Activated naive CD4-positive, alpha-beta T cell treated with anti-CD3 and anti-CD28 coated beads, Interleukin-2, amount 50 U/mL, for 16 hours (primary cell): ENCODE data around the gene TNPO1.

Source experiments
- DNase-seq: peaks from one replicate; pipeline ENCODE4 v3.0.0-alpha.2; 2020

The TNPO1 gene

DNA sequence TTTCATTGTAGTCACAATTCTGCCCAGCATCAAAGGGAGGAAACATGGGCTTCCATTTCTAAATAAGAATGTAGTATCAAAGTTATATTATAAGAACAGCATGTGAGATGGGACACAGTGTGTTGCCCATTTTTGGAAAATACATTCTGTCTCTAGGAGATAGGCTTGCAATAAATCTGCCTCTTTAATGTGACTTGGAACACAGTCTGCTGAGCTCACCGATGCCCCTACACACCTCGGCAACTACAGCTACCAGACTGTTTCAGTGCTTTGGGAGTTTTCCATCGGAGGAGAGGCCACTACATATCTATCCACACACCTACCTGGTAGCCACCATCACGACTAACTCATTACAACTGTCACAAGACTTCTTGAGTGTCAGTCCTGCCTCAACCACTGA, 120.4 kb downstream of the TNPO1 start:
- DNase-seq: no peak

DNA sequence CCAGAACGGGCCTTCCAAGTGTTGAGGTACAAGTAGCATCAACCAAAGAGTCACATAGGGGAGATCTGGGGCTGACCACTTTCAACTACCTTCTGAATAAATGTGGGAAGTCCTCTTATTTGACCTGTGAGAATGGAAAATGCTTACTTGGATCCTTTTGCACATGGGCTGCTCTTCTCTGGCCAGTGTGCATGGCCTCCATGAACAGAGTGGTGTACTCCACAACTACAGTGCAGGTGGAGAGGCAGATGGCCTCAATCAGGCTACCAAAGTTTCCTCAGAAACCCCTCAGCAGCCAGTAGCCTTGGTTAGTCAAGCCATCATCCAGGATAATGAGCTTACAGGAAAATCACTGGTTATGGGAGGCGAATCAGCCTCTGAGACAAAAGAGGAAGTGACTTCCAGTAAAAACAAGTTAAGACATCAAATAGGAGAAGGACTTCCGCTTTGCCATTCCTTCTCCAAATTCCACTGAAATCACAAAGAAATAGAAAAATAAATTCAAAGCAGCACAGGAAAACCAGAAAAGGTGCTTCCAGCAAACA, 121.1 kb downstream of the TNPO1 start:
- no peak for DNase-seq

DNA sequence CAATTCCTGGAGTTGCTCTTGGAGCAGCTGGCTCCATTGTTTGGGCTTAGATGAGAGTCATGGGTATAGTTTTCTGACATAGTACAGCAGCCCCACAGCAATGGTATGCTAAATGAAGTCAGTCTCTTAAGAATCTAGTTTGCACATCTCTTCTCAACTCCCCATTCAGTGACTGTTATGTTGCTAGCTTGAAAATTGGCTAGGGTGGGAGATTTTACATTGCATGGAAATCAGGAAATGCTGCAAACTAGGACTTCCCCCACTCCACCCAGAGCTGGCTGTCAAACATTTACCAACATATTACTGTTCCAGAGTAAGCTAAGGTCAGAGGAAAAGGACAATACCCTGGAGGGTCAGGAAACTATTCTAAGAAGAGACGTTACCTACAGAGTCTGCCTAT, 121.7 kb downstream of the TNPO1 start:
- no peak for DNase-seq

DNA sequence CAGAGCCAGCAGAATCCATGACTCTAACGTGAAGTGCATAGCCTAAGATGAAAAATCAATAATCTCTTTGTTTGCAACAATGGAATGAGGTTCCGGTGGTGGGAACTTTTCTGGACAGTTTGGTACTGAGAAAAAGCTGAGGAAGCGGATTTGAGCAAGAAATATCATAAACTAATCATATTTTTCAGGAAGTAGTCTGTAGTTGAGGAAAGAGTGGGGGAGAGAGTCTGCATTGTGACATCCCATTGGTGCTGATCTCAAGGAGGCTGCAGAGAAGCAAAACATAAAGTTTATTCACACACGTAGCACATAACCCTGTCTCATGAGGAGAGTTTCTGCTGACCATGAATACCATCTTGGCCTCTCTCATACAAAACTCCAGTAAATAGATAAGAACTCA, 123.6 kb downstream of the TNPO1 start:
- no peak for DNase-seq

DNA sequence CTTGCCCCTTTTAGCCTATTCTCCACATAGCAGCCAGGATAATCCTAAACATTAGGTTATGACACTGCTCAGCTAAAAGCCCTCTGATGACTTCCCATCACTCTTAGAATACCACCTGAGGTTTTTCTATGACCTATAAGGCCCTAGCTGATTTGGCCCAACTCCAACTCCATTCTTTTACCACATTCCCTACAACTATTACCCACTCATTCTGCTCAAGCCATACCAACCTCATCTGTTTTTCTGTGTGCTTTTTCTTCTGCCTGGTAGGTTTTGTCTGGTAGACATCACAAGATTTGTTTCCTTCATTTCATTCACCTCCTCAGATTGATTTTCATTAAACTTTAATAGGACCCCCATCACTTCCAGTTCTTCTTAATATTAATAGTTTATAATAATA, 126.8 kb downstream of the TNPO1 start:
- DNase-seq: no peak

DNA sequence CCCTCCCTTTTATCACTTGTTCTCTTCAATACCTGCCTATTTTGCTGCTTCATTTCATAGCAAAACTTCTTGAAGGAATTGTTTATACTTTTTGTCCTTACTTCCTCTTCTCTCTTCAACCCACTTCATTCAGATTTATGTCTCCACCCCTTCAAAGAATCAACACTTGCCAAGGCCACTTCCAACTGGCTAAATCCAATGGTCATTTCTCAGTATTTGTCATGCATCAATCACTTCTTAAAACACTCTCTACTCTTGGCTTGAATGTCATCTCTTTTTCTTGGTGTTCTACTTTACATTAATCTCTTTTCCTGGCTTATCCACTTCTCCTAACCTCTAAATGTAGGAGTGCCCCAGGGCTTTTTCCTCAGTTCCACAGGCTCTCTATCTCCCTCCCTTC, 131.0 kb downstream of the TNPO1 start:
- DNase-seq: no peak

DNA sequence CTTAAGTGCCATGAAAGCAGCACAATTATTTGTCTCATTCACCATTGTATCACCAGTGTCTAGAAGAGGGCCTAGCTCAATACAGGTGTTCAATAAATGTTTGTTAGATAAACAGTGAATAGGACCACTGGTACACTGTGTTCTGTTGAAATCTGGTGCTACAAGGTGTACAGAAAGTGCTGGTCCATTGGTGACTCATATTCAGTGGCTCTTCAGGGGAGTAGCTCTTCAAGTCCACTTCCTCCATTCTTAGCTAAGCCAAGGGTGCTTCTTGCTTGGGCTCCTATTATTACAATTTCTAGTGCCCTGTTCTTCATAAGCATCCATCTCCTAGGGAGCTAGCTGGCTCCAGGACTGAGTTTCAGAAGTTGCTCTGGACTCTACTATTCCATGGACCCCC, 133.0 kb downstream of the TNPO1 start:
- DNase-seq: no peak

DNA sequence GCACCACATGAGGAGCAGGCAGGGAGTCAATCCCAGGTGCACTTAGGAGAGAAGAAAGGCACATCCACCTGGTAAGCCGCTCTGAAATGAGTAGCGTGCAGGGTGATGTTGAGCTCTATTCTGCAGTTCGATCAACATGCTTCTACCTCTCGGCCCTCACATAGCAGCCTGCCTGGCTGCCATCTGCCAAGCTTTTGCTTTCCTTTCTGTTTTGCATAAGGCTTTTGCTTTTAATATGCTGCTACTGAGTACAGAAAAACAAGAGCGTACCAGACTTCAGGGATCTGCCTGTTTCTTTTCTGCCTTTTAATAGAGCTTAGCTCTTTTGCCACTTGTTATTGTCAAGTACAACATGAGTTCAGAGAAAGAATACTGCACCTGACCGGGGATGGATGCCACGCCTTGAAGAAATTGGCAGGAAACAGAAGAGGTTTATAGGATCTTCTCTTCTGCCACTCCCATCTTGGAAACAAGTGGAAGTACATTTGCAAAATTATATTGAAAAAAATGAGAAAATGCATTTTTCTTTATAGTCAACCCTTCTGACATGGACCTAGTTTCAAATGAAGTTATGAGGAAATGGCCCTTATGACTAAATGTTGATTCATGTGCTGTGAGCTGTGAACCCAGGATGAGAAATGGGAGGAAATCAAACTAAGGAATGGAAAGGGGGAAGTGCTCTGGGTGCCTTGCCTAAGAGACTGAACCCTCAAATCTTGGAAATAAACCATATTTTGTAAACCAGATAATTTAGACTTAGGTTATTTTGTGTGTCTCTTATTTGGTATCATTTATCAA, 135.4 kb downstream of the TNPO1 start:
- no peak for DNase-seq

DNA sequence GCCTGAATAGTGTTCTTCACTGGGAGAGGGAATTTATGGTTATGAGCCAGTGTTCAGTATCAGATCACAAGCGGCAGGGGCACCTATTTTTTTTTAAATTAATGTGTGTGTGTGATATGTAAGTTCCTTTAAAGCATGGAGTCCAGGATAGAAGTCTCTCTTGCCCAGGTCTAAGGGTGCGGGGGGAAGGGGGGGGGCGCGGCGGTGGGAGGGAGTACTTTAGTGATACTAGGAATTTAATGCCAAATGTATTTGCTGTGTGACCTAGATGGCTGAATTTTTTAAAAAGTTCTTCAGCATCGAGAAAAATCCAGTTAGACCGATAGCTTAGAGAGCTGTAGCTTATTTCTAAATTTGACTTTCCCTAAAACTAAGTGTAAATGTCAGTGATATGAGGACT, 137.9 kb downstream of the TNPO1 start:
- DNase-seq: no peak

DNA sequence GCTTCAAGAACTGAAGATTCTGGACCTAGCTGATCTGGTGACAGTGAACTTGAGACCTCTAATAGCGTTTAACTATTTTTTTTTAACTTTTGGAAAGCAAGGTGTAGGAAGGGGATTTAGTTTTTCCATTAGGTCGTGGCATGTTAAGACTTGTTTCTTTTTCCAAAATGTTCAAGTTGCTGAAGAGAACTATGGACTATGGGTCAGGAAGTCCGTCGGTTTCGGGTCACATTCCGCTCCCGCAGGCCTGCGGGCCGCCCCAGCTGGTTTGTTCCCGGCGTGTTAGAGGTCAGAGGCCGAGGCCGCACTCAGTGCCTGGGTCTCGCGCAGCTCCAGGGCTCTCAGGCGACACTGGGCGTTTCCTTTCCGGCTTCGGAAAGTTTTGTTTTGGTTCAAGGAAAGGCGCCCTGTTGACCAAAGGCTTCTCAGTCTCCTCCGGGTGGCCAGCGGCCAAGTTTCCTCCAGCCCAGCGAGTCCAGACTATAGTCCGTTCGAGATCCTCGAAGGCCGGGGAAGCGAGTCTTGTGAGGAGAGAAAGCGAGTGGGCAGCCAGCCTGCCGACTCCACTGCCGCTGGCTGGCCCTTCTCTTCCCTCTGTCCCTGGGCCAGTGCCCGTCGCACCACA, 138.8 kb downstream of the TNPO1 start:
- DNase-seq: no peak

DNA sequence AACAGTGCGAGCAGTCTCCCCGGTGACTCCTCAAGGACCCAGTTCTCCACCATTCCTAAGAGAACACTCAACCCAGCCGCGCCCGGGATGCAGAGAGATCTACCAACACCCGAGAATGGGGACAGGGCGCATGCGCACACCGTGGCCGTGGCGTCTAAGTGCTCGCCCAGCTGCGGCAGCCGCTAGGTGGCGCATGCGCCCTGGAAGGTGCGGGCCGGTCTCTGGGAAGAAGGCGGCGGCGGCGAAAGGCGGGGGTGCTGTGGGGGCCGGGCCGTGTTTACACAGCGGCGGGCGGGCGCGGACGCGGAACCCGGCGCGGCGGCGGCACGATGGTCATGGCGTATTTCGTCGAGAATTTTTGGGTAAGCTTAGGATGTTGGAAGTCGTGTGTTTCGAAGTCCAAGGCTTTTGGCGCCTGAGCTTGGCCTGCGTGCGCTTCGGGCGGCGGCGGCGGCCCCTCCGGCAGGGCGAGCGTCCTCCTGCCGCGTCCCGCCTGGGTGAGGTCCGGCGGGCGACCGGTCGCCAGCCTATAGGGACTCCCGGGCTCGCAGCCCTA, 139.4 kb downstream of the TNPO1 start, which contains the start of gene FCHO2:
FCHO2 (plus strand) TSS at position 274 of the 556 bp plus-strand sequence; CDS start at position 330, 56 bp downstream.
- peak; percentile 95 for DNase-seq

DNA sequence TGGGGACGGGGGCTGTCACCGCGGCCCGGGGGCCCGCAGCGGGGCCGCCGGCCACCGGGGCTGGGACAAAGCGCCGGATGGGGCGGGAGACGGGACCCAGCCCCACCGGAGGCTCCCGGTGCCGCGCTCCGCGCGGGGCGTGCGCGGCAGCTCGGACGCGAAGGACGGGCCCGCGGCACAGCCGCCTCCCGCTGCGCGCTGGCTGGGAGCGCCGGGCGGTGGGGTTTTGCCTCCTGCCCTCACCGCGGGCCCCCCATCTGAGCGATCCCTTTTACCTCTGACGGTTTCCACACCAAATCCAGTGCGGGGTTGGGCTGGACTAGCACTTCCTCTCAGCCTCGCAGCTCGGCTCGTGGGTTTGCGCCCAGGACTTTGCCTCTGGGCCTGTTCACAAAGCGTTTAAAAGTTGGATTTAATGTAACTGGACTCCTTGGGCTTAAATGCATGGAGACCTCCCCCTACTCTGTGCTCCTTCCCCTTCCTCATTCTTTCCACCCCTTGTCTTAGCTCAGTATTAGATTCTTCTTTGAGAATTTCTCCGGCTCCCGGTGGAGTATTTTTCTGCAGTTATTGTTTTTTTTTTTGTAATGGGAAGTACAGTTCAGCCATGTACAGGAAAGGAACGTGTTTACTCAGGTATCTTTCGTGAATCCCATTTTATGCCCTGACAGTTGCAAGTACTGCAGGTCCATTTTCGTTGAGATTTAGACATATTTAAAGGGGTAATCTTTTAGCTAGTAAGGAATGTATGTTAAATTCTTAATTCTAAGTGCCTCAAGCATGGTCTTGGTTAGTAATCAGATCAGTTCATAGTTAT, 140.1 kb downstream of the TNPO1 start:
- peak; percentile 17 for DNase-seq

DNA sequence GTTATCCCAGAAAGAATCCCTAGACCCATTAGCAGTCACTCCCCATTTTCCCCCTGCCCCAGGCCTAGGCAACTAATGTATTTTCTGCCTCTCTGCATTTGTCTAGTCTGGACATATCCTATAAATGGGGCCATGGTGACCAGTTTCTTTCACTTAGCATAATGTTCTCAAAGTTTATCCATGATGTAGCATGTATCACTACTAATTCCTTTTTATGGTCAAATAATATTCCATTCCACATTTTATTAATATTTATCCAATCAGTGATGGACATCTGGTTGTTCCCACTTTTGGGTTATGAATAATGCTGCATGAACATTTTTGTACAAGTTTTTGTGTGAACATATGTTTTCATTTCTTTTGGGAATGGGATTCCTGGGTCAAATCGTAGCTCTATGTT, 140.9 kb downstream of the TNPO1 start:
- no peak for DNase-seq

DNA sequence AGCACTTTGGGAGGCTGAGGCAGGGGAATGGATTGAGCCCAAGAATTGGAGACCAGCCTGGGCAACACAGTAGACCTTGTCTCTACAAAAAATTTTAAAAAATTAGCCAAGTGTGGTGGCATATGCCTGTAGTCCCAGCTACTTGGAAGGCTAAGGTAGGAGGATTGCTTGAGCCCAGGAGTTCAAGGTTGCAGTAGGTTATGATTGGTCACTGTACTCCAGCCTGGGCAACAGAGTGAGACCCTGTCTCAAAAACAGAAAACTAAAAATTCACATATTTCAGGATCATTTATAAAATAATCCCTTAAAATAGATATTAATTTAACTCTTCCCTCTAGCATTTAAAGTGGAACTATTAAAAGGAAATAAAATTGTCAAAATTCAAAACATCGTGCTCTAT, 142.8 kb downstream of the TNPO1 start:
- DNase-seq: no peak
